GM21825 (cell line): ENCODE measurements around the gene EVI5L.
"Not testable (repeated sequence)": the region's sequence is repeated elsewhere in the genome, so short reads cannot be mapped to it uniquely, and the experiment has no call there.

Source experiments
- ATAC-seq: cut with Tn5 transposase; IDR thresholded peaks from one replicate; pipeline ENCODE4 v1.9.1; 2021; ENCODE audit warnings: mild to moderate bottlenecking, moderate library complexity; ENCODE audit not compliant: unreplicated experiment

Gene EVI5L

DNA sequence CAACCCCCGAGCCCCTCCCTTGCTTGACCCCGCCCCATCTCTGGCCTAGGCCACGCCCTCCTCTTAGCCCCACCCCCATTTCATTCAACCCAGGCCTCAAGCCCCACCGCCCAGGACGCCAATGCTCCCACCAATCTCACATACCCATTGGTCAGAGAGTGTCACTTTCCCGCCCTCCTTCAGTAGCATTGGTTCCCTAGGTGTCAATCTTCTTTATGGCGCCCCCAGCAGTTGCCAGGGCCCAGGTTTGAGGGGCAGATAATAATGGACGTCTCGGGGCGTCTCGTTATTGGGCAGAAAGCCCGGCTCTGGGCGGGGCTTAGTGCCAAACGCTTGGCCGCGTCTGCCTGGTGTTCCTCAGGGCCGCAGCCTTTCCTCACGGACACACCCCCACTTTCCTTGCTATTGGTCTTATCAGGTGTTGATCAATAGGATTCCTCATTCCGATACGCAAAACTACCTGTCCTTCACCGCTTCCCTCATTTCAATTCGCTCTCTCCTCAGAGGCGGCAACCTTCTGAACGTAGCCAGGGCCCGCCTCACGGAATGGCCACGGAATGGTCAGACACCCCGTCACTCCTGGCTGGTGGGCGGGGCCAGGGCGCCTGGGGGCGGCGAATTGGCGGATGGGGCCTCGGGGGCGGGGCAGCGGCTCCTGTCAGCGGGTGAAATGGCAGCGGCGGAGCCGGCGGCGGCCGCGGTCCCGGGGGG is at the start of gene EVI5L:
EVI5L (plus strand) TSS at position 658 of the 711 bp plus-strand sequence. CDS start 16,325 bp downstream, outside the sequence.
- peak; percentile 84 for ATAC-seq

DNA sequence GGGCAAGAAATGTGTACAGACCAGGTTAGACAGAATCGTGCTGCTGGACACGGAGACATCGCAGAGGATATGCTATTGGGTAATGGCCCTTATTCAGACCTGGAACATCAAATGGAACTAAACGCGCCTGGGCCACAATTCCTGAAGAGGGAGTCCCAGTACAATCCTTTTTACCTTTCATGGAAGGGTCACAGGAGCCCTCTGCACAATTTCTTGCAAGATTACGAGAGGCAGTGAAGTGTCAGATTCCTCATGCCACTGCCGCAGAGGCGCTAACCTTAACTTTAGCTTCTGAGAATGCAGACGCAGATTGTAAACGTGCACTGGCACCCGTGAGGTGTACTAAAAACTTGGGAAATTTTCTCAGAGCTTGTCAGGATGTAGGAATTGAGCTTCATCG is 48.9 kb upstream of the EVI5L start:
- ATAC-seq: no peak

DNA sequence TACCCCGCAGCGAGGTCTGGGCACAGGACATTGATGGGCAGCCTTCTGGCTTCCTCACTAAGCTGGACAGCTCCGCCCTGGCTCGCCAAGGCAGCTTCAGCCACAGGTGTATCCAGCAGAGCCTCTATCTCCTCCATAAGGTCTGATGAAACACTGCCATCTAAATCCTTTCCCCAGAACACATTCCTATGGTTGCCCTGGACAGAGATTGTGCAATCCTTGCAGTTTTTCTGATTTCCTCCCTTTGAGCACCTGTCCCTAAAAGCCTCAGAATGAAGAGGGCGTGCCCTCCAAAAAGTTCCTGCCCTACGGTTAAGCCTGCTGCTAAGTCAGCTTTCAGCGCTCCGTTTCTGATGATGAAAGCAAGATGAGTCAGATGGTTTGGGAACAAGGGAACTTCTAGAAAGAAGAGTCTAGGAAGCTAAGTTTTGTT is 46.0 kb upstream of the EVI5L start:
- no peak for ATAC-seq

DNA sequence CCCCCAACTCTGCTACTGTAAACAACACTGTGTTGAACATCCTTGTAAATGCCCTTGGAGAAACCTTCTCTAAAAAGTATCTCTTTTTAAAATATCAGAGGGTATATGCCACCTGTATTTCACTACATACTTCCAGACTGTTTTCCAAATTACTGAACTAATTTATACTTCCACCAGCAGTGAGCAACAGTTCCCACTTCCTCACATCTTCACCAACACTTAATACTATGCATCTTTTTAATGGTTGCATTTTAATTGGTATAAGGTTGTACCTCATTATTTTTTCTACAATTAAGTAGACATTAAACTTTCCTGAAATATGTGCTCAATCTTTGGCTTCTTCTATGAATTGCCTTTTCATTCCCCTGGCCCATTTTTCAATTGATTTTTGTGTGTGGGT is 45.2 kb upstream of the EVI5L start:
- ATAC-seq: no peak

DNA sequence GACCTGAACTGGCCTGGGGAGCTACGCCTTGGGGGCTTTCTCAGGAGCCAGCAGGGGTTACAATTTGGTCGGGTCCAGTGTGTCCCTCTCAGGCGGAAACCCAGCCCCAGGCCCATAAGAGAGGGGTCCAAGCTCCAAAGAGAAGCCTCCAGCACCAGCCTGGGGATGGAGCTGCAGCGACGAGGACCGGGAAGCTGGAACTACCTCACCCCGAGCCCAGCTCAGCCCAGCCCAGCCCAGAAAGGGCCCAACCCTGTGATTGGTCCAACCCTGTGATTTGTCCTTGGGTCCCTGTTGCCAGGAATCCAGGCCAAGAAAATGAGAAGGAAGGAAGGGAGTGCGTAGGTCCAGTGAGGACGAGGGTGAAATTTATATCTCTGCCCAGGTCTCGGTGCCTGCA is 42.9 kb upstream of the EVI5L start:
- ATAC-seq: no peak

DNA sequence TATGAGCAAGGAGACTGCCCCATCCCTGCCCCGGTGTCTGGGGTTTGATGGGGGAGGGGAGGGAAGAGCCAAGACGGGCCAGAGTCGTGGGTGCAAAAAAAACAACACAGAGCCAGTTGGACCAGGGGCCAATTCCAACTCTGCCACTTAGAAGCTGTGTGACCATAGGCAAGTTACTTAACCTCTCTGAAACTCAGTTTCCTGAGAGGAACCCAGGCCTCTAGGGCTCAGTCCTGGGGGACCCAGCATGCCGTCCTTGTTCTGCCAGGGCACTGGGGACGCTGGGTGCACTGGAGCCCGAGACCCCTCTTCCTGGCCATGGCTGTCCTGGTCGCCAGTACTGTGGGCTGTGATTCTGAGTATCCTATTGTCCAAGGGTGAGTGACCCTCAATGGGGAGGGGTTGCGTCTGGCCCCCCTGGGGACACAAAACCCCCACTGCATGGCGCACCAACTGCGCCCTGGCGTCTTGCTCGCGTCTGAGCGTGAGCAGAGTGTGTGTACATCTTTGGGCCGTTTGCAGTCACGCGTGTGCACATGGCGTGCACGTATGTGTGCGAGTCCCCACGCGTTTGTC is 42.3 kb upstream of the EVI5L start:
- ATAC-seq: no peak

DNA sequence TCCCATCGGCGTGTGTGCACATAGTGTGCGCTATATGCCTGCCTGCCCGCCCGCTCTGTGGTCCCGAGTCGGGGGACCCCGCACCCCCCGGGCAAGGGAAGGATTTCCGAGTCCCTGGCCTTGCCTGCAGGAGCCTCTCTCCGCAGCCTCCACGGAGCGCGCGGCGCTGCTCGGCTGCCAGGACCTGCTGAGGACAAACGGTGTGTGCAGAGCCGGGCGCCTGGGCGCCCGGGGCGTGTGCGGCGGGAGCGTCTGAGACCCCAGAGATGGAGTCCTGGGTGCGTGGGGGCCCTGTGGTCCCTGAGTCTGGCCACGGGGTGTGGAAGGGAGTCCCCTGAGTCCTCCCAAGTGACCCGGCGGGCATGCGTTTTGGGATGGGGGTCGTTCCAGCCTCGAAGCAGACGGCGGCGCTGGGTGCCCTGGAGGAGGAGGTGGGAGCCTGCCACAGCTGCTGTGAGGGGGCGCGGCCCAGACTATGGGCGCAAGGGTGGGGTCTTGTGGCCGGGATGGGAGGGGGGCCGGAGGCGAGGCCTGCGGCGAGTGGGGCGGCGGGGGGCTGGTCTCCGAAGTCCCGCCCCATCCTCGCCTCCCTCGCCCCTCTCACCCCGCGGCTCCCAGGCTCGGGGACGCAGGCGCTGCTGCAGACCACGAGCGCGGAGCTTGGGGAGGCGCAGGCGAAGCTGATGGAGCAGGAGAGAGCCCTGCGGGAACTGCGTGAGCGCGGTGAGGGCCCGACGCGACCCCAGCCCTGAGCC is 41.7 kb upstream of the EVI5L start:
- ATAC-seq: no peak

DNA sequence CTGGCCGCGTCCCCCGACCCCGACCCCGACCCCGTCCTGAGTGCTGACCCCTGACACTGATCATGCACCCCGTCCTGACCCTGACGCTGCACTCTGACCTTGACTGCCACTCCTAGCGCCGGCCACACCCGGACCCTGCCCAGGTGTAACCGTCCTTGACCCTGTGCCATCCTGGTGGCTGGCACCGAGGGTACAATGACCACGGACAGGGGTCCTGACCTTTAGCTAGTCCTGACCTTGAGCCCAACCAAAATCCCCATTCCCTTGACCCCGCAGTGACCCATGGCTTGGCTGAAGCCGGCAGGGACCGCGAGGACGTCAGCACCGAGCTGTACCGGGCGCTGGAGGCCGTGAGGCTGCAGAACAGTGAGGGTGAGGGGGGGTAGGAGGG is 41.1 kb upstream of the EVI5L start:
- ATAC-seq: no peak

DNA sequence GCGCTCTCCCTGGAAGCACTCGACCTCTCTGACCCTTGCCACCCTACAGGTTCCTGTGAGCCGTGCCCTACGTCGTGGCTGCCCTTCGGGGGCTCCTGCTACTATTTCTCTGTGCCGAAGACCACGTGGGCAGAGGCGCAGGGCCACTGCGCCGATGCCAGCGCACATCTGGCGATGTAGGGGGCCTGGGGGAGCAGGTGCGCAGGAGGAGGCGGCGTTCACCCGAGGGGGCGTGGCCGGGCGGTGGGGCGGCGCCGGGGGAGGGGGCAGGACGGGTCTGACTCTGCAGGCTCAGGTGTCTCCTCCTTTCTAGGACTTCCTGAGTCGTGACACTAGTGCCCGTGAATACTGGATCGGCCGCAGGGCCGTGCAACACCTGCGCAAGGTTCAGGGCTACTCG is 40.6 kb upstream of the EVI5L start:
- no peak for ATAC-seq

DNA sequence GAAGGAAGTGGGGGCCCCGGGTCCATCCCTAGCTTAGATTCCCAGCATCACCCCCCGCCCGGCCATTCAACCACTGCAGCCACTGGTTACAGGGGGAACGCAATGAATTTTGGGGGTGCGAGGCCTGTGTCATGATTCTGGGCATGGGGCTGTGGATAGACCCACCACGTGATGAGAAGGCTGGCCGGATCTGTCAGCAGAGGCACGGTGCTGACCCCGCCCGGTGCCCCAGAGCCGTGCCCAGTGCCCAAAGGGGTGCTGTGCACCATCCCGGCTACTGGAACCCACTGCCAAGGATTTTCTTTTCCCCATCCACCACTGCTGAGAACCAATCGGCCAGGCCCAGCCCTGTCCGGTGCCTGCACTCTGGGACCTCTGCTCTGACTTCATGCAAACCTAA is 39.6 kb upstream of the EVI5L start:
- no peak for ATAC-seq

DNA sequence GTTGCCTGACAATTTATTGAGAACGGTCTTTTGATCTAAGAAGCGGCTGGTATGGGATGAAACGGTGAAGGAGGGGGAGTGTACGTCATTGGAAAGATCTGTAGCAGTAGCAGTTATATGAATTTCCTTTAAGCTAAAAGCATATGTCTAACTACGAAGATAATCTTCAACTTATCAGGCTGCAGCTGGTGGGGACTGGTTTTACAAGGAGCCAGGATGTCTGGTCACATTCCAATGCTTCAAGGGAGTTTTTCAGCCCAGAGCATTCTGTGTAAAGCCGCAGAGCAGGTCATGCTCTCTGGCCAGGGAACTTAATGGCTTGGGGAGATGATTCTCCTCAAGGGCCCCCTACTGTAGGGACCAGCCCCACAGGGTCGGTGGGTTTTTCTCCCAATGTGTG is 37.7 kb upstream of the EVI5L start:
- no peak for ATAC-seq

DNA sequence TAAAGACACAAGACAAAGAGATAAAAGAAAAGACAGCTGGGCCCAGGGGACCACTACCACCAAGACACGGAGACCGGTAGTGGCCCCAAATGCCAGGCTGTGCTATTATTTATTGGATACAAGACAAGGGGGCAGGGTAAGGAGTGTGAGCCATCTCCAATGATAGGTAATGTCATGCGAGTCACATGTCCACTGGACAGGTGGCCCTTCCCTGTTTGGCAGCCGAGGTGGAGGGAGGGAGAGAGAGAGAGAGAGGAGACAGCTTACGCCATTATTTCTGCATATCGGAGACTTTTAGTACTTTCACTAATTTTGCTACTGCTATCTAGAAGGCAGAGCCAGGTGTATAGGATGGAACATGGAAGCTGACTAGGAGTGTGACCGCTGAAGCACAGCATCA is 37.3 kb upstream of the EVI5L start:
- not testable (repeated sequence) for ATAC-seq

DNA sequence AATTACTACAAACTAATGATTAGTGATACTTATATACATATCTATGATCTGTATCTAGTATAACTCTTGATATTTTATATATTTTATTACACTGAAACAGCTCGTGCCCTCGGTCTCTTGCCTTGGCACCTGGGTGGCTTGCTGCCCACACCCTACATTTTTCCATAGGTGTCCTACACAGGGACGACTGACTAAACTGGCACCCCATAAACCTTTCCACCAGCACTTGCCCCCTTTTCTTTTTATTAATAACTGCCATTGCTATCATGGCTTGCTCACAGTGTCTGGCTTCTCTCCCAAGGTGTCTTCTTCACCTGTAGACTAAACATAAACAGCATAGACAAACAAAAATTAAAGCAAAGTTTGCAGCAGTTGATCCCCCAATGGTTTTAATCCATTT is 36.5 kb upstream of the EVI5L start:
- no peak for ATAC-seq

DNA sequence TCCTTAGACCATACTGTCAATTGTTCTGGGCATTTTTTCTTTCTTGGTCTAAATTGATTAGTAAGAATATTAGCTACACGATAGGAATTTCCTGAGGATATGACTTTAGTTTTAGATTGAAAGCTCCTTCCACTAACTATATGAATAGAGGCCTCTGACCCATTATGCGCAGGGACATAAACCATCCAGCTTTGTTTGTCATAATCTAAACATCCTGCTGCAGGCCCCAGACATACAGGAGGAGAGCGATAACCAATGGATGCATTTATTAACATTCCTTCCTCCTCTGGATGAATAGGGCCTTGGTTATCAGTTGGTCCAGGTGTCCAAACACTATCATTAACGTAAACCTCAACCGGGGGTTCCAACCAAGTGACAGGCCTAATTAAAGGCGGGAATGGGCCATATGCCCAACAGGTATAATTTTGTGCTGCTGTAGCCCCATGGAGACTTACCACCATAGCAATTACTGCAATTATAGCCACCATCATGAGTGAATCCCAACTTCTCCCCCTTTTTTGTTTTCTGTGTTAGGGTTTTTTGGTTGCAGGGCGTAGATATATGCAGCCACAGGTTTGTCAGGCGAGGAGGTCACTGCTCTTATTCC is 34.4 kb upstream of the EVI5L start:
- no peak for ATAC-seq

DNA sequence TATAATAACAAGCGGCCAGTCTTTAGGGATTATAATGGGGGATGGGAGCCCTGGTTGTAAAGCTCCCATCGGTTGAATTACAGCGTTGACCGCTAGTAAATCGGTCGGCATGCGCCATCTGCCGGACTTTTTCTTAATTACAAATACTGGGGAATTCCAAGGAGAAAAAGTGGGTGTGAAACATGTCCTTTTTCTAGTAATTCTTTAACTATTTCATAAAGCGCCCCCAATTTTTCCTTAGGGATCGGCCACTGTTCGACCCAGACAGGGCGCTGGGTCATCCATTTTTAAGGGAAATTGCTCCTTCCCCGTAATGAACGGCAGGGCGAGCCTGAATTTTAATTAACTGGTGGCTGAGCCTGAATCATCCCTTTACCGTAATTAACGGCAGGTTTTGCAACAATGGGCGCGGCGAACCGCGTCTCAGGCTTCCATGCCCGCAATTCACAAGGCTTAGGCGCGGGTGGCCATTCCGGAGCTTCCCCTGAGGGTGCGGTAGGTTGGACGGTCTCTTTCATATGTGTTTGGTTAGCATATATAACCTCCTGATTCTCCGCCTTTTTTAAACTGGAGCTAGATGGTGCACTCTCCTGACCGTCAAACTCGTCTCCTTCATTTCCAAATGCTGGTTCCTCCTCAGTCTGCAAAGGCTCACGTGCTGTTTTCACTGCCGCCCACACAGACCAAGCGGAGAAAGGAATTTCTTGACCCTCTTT is 30.2 kb upstream of the EVI5L start:
- ATAC-seq: no peak

DNA sequence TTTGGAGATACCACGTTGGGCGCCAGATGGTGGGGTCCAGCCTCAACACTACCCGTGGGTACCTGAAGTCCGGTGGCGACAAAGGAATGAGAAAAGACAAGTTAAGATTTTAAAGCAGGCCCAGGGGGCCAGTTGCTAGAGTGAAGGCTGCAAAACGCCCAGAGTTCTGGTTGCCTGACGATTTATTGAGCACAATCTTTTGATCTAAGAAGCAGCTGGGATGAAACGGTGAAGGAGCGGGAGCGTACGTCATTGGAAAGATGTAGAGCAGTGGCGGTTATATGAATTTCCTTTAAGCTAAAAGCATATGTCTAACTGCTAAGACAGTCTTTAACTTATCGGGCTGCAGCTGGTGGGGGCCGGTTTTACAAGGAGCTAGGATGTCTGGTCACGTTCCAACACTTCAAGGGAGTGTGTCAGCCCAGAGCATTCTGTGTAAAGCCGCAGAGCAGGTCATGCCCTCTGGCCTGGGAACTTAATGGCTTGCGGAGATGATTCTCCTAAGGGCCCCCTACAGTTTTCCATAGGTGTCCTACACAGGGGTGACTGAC is 28.9 kb upstream of the EVI5L start:
- no peak for ATAC-seq

DNA sequence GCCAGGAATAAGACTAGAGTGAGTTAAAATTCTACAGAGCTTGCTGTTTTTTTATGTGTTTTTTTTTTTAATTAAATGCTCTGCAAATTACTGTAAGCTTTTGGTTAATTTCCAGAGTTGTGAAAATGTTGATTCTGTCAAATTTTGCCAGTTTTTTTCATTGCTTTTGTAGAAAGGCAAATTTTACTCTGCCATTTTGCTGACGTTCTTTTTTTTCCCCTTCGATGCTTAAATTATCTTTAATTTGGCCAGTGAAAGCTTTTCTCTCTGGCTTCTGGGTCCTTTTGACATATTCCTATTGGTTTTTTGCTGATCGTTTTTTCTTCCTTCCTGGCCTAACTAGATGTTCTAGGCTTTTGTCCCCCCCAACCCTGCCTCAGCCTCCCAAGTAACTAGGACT is 23.8 kb upstream of the EVI5L start:
- no peak for ATAC-seq

DNA sequence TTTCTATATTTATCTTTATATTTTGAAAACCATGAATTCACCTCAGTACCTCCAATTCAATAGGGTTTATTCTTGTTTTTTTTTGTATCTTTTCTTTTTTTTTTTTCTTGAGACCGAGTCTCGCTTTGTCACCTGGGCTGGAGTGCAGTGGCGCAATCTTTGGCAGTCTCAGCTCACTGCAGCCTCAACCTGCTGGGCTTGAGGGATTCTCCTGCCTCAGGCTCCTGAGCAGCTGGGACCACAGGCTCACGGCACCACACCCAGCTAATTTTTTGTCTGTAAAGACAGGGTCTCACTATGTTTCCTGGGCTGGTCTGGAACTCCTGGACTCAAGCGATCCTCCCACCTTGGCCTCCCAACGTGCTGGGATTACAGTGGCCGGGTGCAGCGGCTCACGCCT is 23.1 kb upstream of the EVI5L start:
- ATAC-seq: no peak

DNA sequence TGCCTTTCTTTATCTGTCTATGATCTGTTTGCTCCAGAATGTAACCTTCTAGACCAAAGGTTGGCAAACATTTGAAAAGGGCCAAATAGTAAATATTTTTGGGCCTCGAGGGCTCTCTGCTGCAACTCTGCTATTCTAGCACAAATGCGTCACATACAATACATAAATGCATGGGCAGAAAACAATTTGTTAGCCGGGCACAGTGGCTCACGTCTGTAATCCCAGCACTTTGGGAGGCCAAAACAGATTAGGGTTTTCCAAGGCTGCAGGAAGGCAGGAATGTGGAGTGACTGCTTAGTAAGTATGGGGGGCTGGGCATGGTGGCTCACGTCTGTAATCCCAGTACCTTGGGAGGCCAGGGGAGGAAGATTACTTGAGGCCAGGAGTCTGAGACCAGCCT is 21.9 kb upstream of the EVI5L start:
- ATAC-seq: no peak

DNA sequence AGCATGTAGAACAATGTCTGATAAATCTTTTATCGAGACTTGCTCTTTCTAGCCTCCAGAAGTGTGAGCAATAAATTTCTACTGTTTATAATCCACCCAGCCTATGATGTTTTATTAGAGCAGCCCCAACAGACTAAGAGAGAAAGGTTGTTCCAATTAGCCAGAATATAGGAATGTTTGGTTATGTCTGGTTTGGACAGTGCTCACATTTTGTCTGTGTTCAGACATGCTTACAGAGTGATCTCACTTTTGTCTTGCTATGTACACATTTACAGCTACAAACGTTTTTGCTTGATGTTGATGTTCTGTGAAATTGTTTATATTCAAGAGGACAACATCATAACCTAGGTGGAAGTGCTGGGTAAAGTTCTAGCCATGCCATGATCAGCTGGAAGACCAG is 18.0 kb upstream of the EVI5L start:
- ATAC-seq: no peak

DNA sequence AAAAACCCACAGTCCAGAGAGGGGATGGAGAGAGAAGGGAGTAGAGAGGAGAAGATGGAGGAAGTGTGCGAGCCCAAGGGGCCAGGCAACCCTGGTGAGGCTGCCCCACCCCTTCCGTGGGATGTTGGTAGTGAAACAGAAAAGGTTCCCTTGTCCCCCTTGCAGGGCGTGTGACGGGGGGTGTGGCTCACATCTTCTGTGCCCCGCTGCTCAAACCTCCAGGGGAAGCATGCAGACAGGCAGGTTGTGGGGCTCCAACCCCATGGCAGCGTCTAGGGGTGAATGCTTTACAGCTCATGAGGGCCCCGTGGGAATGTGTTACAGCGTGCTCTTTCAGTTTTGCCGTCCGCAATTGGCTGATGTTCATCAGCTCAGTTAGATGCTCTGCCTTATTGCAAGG is 14.7 kb upstream of the EVI5L start:
- no peak for ATAC-seq
